ENCODE results near the gene EGFR. TPM values are rescaled to one million over a fixed set of nuclear protein-coding genes. Genes with fewer than 3 reads are reported as not detected.

Gene EGFR
- polyA plus RNA-seq, 12 donors = 25.3 to 66.1 (median 28.9) TPM; not detected in 1

DNA sequence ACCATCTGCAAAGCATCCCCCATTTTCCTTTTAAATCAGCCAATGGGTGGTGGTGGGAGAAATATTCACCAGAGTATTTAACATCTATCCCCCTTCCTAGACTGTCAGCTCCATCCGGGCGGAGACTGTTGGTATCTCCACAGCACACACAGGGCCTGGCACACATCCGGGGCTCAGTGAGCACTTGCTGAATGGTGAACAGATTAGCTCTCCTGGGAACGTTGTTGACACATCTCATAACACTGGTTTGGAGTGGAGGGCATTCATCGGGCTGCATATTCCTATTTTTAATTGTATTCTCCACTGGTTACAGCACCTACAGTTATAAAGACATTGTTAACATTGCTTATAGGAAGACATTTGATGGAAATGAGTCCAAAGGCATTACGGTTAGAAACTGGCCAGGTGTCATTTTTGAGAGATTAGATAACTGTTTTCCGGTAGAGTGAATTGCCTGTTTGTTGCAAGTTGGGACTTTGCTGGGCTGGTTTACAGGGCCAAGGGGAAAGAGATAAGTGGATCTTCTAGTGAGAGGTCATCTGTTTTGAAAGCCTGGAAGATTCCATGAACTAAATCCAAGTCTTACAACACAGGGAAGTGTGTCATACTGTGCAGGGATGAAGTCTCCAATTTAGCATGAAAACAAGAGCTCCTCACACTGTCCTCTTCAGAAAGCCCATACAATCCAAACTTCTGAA lies 101.8 kb downstream of the EGFR start:
- DNase-seq = no peak

DNA sequence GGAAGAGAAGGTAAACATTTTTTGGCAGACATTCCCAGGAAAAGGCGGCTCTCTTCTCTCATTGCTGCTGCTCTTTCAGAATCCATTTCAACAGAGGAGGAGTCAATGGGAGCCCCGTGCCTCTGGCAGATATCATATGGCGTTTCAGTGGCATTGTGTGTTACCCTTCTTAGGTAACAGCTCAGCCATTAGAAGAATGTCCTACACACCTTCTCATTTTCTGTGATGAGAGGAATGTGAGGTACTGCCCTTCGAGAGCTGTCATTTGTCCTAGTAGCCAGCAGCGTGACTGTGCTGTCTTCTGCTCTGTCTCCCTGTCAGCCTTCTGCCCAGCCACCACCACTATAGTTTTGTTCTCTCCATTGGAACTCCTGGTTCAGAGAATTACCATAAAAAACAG lies 102.4 kb downstream of the EGFR start:
- no peak for DNase-seq

DNA sequence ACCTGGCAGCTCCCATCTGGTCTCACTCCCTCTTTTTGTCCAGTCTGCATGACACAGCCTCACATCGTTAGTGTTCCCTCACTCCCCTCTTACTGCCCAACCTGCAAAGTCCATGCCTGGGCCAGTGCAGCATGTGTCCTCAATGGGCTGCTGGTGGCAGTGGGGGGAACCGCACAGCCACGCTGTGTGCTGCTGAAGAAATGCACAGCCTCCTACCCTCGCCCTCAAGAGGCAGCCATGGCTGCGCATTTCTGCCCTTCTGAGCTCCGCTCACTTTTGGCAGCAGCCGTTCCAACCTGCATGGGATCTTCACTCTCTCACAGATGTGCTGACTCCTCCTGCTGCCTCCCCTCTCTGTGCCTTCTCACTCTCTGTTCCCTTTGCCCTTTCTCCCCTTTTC lies 103.4 kb downstream of the EGFR start:
- no peak for DNase-seq

DNA sequence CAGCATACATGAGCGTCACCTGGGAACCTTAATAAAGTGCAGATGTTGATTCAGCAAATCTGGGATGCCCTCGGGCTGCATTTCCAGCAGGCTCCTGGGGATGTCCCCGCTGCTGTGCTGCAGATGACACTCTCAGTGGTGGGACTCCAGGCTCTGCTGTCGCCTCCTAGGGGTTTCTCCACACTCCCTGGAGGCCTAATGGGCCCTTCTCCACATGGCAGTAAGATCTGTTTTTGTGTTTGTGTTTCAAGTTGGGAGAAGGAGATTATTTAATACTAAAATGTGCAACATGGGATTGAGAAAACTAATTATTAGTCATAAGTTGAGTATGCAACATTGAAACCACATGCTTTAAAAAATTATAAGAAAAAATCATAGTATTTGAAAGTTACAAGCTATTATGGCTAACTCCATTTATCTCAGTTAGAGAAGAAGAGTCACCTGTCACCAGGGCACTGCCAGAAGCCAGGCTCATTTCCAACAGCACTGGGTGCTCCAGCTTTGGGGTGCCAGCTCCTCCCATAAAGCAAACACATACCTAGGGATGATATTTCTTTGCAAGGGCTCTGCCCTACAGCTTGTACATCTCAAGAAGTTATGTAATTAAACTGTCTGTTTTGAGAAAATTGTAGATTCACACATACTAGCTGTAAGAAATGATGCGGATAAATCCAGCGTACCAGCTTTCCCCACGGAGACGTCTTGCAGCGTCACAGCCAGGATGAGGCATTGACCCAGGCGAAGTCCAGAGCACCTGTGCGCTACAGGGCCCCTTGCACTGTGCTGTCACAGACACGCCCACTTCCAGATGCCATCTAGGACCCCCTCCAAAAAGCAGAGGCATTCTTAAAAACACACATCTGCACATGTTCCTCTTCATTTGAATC lies 106.4 kb downstream of the EGFR start:
- DNase-seq = no peak

DNA sequence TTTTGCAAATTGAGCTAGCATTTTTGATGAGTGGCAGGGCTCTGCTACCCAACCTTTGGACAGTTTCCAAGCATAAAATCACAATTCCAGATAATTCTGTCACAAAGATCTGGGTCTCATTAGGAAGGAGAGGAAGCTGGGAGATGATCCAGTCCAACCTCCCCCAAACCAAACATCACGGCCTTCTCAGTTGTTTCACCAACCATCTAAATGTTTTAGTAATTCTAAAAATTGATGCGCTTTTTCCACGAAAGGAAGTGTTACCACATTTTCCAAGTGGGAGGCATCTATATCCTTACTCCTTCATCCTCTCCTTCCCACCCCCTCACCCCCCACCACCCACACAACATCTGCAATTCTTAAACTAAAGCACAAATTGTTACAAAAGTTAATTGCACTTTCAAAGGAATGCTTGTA lies 108.3 kb downstream of the EGFR start:
- DNase-seq = no peak

DNA sequence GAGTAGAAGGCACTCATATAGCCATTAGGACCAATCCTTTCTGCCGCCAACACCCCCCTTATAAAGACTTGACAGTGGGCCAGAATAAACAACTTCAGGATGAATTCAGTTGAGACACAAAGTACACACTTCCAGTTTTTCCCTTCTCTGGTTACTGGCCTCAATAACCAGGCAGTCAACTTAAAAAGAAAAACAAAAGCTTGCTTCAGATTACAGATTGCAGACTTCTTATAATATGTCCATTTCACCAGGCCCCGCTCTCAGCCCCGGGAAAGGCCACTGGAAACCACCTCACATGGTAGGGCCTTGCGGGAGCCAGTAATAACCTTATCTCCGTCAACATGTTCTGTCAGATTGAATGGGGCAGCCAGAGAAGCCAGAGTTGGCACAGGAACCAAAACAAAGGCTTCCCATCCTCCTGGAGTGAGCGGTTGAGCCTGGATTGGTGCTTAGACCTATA lies 108.8 kb downstream of the EGFR start:
- DNase-seq = no peak

DNA sequence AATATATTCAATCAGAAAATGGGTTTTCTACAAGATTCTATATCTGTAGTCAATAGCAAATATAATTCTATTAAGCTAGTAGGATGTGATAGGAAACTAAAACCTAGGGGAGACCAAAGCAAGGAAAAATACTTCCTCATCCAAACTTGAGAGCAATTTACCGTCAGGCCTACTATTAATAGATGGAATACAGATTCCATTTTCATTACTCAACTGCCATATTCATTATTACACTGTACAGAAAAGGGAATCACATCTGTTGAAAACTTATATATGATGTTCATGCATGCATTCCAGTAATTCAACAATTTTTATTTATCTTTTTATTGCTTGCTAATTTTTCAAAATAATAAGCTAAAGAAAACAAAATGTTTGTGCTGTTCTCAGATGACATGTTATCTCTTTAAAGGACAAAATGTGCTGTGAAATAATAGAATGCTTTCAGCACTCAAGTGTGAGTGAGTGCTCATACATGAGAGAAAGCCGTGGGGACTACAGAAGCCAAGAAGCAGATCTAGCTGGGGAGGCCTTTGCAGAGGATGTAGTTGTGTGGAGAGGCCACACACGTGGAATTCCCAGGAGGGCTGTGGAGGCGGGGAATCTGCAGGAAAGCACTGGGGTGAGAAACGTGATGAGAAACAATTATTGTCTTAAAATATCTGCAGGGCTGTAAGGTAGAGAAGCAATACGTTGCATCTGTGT lies 110.0 kb downstream of the EGFR start:
- DNase-seq = no peak

DNA sequence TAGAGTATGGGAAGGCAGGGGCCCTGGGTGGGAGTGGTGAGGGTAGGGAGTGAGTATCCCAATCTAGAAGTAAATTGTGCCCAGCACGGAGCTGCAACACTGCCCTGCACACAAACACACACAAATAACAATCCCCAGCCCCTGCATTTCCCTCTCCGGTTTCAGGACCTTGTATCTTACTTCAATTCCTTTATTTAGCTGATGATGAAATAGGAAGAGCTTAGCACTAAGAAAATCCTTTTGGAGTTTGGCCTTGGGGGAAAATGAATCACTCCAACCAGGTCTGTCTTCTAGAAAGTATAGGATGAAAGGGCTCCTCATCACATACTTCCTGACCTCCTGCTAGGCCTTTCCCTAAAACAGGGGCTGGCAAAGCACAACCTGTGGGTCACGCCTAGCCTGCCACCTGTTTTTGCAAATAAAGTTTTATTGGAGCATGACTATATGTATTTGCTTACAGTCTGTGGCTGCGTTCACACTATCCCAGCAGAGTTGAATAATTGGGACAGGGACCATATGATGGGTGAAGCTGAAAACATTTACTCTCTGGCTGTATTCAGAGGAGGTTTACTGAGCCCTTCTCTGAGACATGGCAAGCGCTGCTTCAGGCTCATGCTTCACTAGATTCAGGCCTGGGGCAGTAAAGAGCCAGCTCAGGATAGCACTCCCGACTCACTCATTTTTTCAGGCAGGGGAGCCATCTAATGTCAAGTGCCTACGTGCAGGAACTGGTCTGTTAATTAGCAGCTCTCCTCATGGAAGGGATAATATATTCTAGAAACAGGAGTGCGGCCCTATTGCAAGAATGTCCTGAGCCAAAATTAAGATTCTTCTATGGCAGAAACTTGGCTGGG lies 111.0 kb downstream of the EGFR start:
- DNase-seq = no peak

DNA sequence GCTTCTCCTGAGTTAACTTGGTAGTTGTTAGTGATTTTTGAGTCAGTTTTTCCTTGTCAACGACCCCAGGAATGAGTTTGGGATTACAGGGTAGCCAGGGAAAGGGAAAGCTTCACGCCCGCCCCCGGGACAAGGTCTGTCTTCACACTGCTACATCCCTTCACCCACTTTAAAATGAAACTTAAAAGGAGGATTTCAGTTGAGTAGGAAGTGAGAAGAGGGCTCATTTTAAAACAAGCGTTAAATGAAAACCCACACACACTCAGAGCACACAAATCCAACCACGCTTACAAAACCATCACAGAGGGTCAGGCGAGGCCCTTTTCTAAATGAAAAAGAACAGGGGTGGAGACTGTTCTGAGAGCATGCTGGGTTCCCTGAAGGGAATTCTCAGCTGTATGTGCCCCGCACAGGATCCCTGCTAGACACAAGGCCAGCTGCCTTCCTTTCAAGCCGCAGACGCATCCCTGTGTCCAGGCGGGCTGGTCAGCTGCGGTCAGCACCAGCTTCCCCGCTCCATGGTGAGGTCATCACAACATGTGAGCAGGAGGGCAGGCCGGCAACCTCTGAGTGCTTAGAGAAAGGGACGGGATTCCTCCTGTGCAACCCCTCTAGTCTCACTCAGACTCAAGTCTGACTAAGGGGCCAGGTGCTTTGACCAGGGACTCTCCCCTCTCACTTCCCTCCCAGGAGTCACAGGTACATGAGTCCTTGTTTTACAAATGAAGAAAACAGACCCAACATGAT lies 111.8 kb downstream of the EGFR start:
- no peak for DNase-seq

DNA sequence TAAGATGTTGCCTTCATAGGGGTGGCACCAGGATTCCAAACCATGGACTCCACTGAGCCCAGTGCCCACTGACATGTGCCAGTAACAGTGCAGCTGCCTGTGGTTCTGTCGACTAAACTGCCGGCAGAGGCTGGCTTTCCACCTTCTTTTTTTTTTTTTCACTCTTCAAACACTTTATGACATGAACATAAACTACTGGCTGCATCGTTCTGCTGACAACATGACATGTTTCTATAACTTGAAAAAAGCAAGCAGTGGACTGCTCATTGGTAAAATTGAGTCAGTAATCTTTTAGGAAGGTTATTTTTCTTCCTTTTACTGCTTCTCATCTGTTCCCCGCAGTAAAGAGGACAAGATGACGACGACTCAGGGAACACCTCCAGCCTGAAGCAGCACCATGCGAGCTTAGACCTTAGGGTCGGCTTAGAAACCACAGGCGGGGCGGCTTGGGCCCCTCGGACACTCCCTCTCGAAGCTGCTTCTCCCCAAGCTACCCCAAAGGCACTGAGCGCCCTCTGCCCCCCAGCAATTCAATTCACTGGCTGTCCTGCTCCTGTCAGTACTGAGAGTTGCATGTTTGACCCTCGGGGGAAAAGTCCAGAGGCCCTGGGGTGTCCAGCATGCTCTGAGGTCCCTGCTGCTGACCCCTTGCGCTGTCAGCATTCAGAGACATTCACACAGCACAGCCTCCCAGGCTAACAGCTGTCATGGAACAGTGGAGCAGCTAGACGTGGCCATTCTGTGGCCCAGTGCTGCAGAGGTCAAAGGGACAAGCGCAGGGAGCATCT lies 112.5 kb downstream of the EGFR start:
- DNase-seq = no peak

DNA sequence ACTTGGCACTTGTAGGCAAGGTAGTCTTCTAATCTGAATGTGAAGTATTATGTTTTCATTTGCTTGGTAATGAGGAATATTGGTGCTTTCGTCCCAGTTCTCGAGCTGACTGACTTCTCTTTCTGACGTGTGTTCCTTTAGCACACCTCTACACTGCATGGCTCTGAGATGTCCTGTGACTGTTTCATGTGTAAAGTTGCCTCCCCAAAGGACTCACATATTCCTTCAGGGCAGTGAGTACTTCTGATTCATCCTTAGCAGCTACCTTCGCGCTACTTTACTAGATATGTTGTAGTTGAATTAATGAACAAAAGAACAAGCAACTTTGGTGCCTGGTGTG lies 113.7 kb downstream of the EGFR start:
- no peak for DNase-seq

DNA sequence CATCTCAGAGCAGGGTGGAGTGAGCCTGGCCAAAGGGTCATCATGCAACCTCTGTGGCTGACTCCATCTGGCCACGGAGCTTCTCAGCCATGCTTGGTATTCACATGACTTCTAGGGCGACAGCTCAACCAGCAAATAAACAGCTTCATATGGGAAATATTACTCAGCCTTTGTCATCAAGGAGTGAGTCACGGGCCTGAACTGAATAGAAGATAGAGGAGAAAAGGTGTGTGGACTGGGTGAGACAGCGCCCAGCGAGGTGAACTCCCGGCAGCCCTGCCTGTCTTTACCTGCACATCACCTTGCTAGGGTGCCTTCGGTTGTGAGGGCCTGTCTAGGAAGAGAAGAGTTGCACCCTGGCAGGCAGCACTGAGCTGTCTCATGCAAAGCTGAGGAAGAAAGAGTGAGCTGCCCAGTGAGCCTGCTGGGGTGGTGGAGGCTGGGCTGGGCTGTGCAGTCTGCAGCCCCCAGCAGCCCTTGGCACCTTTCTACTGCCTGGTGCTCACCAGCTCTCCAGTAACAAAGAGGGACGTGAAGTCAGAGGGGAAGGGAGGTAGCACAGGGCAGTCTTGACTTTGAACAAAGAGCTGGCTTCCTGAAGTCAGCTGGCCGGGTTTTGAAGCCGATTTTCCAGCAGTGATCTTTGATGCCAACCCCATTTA lies 114.2 kb downstream of the EGFR start:
- DNase-seq = no peak

DNA sequence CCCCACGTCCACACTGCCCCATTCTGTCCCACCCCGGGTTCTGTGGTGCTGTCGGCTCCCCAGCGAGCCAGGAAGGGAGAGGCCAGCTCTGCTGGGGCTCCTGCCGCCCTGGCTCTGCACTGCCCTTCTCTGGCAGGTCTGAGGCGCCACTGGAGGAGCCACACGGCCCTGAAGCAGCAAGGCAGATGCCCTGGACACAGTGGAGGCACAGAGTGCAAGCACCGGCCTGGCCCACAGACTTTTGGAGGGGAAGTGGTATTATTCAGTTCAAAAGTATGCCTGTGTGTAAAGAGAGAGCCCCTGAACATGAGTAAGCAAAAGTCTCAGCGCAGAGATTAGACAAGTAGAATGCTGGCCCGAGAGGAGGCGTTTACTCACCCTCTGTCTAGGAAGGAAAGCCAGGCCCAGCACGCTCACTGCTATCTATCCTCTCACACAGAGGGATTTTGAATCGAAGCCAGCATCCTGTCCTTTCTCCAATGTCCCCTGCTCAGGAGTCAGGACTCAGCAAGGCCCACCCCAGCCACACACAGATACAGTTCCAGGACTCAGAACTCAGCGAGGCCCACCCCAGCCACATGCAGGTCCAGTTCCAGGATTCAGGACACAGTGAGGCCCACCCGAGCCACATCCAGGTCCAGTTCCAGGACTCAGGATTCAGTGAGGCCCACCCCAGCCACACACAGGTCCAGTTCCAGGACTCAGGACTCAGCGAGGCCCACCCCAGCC lies 115.0 kb downstream of the EGFR start:
- DNase-seq = no peak

DNA sequence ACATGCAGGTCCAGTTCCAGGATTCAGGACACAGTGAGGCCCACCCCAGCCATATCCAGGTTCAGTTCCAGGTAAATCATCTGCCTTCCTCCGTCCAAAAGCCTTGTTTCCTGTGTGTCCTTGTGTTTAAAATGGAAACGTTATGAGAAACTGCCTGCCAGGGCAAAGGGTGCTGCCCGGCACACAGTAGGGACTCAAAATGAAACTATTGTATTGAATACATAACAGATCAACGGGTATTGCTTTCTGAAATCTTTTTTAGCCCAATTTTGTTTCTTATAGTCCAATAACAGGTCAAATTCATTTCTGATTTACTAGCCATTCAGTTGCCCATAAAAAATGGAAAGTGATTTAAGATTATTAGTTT lies 115.5 kb downstream of the EGFR start:
- no peak for DNase-seq

DNA sequence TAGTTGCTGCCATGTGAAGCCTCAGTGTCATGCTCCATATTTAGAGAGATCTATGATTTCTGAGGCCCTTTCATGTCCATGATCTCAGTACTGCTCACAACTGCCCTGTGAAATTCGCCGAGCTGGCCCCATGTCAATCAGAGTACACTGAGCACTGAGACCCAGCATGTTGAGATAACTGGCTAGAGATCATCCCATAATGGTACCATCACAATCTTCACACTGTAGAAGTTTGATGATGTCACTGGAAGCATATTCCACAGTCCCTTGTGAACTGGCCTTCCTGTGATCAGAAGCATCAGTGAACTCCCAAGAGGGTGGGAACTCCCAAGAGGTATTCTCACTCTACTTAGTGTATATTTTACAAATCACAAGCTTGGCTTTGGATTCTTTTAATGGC lies 116.0 kb downstream of the EGFR start:
- no peak for DNase-seq

DNA sequence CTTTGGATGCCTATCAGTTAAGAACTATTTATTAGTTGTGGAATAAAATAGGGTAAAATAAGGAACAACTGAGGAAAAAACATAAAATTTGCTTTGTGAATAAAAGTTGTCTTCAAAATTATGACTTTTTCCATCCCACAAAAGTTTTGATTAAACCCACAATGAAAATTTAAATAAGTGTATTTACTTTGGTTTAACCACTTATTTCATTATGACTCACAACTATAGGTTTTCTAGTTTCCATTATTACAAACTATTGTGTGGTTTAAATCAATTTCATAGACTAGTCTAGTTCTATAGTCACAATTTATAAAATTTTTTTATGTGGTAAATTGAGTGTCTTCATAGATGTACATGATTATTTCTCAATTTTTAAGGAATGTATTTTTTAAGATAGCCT lies 116.6 kb downstream of the EGFR start:
- DNase-seq = no peak

DNA sequence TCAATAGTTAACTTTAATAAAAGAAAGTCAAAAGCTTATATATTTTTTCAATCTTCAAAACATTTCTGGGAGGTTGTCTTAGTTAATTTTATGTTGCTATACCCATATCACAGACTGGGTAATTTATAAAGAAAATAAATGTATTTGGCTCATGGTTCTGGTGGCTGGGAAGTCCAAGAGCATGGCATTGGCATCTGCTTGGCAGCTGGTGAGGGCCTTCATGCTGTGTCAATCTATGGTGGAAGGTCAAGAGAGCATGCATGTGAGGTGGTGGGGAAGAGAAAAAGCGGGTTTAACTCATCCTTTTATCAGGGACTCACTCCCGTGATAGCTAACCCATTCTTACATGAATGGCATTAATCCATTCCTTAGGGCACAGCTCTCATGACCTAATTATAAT lies 119.8 kb downstream of the EGFR start:
- DNase-seq = no peak

DNA sequence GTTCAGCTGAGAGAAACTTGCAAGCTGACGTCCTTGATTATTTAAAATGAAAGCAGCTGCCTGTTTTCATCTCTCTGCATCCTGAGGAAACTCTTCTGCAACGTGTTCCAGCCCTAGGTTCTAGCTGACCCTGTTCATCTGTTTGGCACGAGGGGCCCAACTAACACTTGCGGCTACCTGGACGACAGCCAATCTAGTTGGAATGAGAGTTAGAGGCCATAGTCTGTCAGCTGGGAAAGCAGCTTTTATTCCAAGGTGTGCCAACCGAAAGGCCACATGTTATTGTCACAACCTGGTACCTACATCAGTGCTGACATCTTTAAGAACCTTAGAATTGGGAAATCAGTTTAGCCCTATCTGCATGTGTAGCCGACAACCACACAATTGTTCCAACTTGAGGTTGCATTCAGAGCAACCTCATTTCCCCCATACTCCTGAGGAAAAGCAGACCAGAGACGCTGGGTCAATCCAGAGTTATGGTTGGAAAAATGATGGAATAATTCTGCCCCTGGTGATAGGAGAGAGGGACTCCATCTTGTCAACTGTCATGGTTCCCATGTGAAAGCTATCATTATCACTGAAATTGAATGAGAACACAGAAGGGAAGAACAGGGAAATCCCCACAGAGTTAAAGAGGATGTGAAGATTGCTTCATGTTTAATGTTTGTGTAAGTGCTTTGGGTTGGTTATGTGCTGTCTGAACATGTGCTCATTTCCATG lies 121.6 kb downstream of the EGFR start:
- no peak for DNase-seq

Measured in muscle of arm (tissue), 12 donors.